H1 (cell line): Measurements from ENCODE around the gene STIM2. TPM values are rescaled to one million over a fixed set of nuclear protein-coding genes. Genes with fewer than 3 reads are reported as not detected.

Source experiments
- SIN3A ChIP-seq, 2 experiments: IDR thresholded peaks in 1 of 2; conservative IDR thresholded peaks in 1 of 2; 2 replicates each; pipeline ENCODE4 v1.6.1; 2011 to 2012; ENCODE audit warnings: low read length in 2 of 2, improper control_type of control experiment in 1 of 2, low read depth in 1 of 2, mild to moderate bottlenecking in 1 of 2
- TCF12 ChIP-seq: IDR thresholded peaks from 2 replicates; pipeline ENCODE4 v1.6.1; 2011; ENCODE audit warnings: low read depth, mild to moderate bottlenecking, low read length
- polyA plus RNA-seq, 7 experiments: library from polyadenylated mRNA; depleted of rRNA in 3 of 7; stranded (reverse) in 5 of 7; unstranded in 2 of 7; fragments of >200 nt in 5 of 7; fragments of 200-250 nt in 2 of 7; gene quantifications; 1 replicate in 5 of 7; 2 replicates in 1 of 7; 4 replicates in 1 of 7; pipeline versions ENCODE4 v1.2.1 to v1.2.3, GENCODE V29; 2011 to 2013; ENCODE audit warnings: missing spikeins in 2 of 7, mixed read lengths in 2 of 7
- total RNA-seq: library from RNA; stranded (reverse); fragmentation: NEBNext Ultra II Directional; extraction: Animal tissue kit (Norgen Biotek cat#: 25700); gene quantifications from 2 replicates; pipeline ENCODE4 v1.2.1, GENCODE V29; 2021
- TF ChIP-seq, protein P1 (sequence below): IDR thresholded peaks from 2 replicates; pipeline ENCODE4 v1.6.1; 2012; ENCODE audit warnings: inconsistent platforms

Gene STIM2
- total and polyA plus RNA-seq, 2 of the 8 experiments (the other 6 are each of a cell fraction or from before 2014, with no cell fraction given) = 22.9 to 23.0 TPM

DNA sequence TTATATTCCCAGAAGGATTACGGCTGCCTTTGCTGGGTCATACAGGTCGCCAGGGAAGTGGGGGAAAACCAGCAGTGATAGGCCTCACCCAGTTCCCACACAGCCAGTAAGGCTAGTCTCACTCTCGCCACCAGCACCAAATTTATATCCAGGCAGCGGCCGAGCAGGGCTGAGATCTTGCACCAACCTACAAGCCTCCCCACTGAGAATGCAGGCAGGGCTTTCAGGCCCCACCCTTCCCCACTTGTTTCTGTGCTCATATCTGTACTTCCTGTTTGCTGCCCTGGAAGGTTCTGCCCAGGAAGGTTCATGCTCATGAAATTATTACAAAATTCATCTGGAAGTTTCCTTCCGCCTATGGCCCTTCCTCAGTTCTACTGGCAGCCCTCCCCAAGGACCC lies 179.7 kb downstream of the STIM2 start (continued):
- TF ChIP-seq, protein P1, sequence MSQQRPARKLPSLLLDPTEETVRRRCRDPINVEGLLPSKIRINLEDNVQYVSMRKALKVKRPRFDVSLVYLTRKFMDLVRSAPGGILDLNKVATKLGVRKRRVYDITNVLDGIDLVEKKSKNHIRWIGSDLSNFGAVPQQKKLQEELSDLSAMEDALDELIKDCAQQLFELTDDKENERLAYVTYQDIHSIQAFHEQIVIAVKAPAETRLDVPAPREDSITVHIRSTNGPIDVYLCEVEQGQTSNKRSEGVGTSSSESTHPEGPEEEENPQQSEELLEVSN = no peak
- TF ChIP-seq TCF12 = no peak
- TF ChIP-seq SIN3A (conservative IDR thresholded peaks at IDR 0.05 in 1 of 2, IDR thresholded peaks at IDR 0.05 in 1 of 2; ENCODE audit: low read depth in 1 of 2, low read length in 2 of 2) = no peak
- TF ChIP-seq, all 59 proteins: peak for 0
